Femur (tissue), 1 donor: ENCODE data around the gene CAMK2N1.

Experiments used
- DNase-seq: peaks from one replicate; pipeline ENCODE4 v3.0.0-alpha.2; 2017

The CAMK2N1 gene

GRCh38 chr1:20496241-20496661 is 10.2 kb upstream of the CAMK2N1 start:
- DNase-seq = no peak

- DNase-seq = no peak
Observed at GRCh38 chr1:20495661-20496060, 9.7 kb upstream of the CAMK2N1 start.

GRCh38 chr1:20494609-20495311 is 8.8 kb upstream of the CAMK2N1 start:
- DNase-seq = no peak

GRCh38 chr1:20493839-20494608 is 8.0 kb upstream of the CAMK2N1 start:
- DNase-seq = peak; percentile 89

- no peak for DNase-seq
Observed at GRCh38 chr1:20493309-20493708, 7.3 kb upstream of the CAMK2N1 start.

- no peak for DNase-seq
Observed at GRCh38 chr1:20492751-20493150, 6.7 kb upstream of the CAMK2N1 start.

GRCh38 chr1:20491866-20492265 is 5.9 kb upstream of the CAMK2N1 start:
- no peak for DNase-seq

- DNase-seq = no peak
Observed at GRCh38 chr1:20491178-20491577, 5.2 kb upstream of the CAMK2N1 start.

- DNase-seq = no peak
Observed at GRCh38 chr1:20487236-20487590, 1.2 kb upstream of the CAMK2N1 start.

- peak; percentile 62 for DNase-seq
Observed at GRCh38 chr1:20486457-20487235, 636 bp upstream of the CAMK2N1 start.

GRCh38 chr1:20484519-20485462 is 1.2 kb downstream of the CAMK2N1 start:
- no peak for DNase-seq

- DNase-seq = no peak
Observed at GRCh38 chr1:20483833-20484518, 2.0 kb downstream of the CAMK2N1 start.

GRCh38 chr1:20483098-20483832 is 2.7 kb downstream of the CAMK2N1 start:
- DNase-seq = no peak

- DNase-seq = no peak
Observed at GRCh38 chr1:20481643-20482498, 4.1 kb downstream of the CAMK2N1 start.

- DNase-seq = no peak
Observed at GRCh38 chr1:20480951-20481617, 4.9 kb downstream of the CAMK2N1 start.

GRCh38 chr1:20480243-20480944 is 5.6 kb downstream of the CAMK2N1 start:
- no peak for DNase-seq

- no peak for DNase-seq
Observed at GRCh38 chr1:20479840-20480239, 6.2 kb downstream of the CAMK2N1 start.

GRCh38 chr1:20478057-20478635 is 7.9 kb downstream of the CAMK2N1 start:
- no peak for DNase-seq
